Small intestine (tissue), 7 donors: ENCODE measurements around the gene RCSD1. TPM values are rescaled to one million over a fixed set of nuclear protein-coding genes. Genes with fewer than 3 reads are reported as not detected.

Experiments used
- DNase-seq, 2 donors: peaks; one replicate each; pipeline versions ENCODE4 v3.0.0 to v3.0.0-alpha.2; 2013
- FAIRE-seq: peaks from 2 replicates; lab custom pipeline; 2012; peaks lifted over from hg19 to GRCh38; lab: Jason Lieb, UNC
- H3K27ac ChIP-seq, 3 donors: one replicate each; pipeline ENCODE4 v1.5.1; 2013; ENCODE audit warnings: low read length in 2 of 3, mild to moderate bottlenecking in 2 of 3, control low read depth in 1 of 3, inconsistent platforms in 1 of 3, low read depth in 1 of 3, moderate library complexity in 1 of 3
- H3K27me3 ChIP-seq, 3 donors: one replicate each; pipeline ENCODE4 v1.6.1; 2013; ENCODE audit warnings: low read length in 3 of 3, inconsistent platforms in 1 of 3; ENCODE audit not compliant: control insufficient read depth in 3 of 3, insufficient read depth in 3 of 3
- H3K36me3 ChIP-seq, 3 donors: one replicate each; pipeline ENCODE4 v1.6.1; 2013; ENCODE audit warnings: low read length in 3 of 3, inconsistent platforms in 1 of 3, low read depth in 1 of 3, mild to moderate bottlenecking in 1 of 3, moderate library complexity in 1 of 3; ENCODE audit not compliant: control insufficient read depth in 3 of 3, insufficient read depth in 2 of 3
- H3K4me1 ChIP-seq, 3 donors: one replicate each; pipeline ENCODE4 v1.6.1; 2013; ENCODE audit warnings: low read length in 2 of 3, inconsistent platforms in 1 of 3, low read depth in 1 of 3, mild to moderate bottlenecking in 1 of 3, moderate library complexity in 1 of 3; ENCODE audit not compliant: control insufficient read depth in 3 of 3, insufficient read depth in 2 of 3
- H3K4me3 ChIP-seq, 3 donors: one replicate each; pipeline ENCODE4 v1.5.1; 2013; ENCODE audit warnings: low read length in 3 of 3, control low read depth in 1 of 3, inconsistent platforms in 1 of 3, low read depth in 1 of 3, mild to moderate bottlenecking in 1 of 3, moderate library complexity in 1 of 3
- H3K9me3 ChIP-seq, 2 donors: one replicate each; pipeline ENCODE4 v1.6.1; 2013; ENCODE audit warnings: low read depth in 1 of 2, low read length in 1 of 2; ENCODE audit not compliant: control insufficient read depth in 2 of 2, insufficient read depth in 1 of 2
- WGBS, 3 donors: extraction: QIAGEN DNeasy Blood & Tissue Kit; methylation state at CpG; one replicate each; pipeline ENCODE4 v1.1.7; 2013; 5-methylcytosine and 5-hydroxymethylcytosine counted together
- polyA plus RNA-seq, 4 donors: library from polyadenylated mRNA; stranded (reverse) in 3 of 4; unstranded in 1 of 4; fragments of 200-250 nt in 3 of 4; fragments of 120-200 nt in 1 of 4; gene quantifications; one replicate each; pipeline versions ENCODE4 v1.2.1 to v1.2.3, GENCODE V29; 2013
- donor health status: healthy with polysubstance abuse.
- donor health status: control.
- donor health status: control.
- donor health status: Bipolar disorder and iron deficiency.
- donor health status: healthy.

The RCSD1 gene
- polyA plus RNA-seq, 4 donors = 2.0 to 14.1 (median 8.0) TPM

DNA sequence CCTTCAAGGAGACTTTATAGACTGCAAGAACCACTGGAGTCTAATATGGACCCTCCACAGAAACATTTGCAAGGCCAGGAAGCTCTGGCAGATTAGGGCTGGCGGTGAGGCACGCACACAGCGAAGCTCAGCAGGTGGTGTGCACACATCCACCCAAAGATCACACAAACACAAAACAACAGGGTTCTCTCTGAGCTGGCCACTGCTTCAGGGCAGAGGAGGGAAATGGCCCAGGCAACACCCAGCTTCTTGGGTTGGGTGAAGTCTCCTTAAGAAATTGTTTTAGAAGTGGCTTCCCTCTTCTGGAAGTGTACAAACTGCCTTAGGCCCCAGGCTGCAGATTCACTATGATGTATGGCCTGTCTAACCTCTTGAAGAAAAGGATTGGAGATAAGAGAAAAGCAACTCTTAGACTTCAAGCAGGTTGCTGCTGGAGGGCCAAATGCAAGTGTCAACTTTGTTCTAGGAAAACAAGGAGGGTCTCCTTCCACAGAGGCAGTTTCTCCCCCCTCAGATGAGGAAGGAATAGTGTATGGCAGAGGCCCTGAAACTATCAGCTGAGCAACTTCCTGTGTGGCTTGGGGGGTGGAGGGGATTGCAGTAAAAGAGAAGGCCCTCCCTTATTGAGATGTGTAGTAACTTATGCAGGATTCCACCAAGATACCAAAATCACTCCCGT, 2.0 kb downstream of the RCSD1 start:
- Histone ChIP-seq H3K9me3 (no peaks in the 10 kb centered on the region), H3K36me3 (peaks cover 0 to 3% (median 0%) of the 10 kb centered on the region in 3 donors), H3K4me1 (peaks cover 0 to 18% (median 9%) of the 10 kb centered on the region in 3 donors), H3K27me3 (peaks cover 0 to 74% (median 0%) of the 10 kb centered on the region in 3 donors), H3K27ac (peak overlapping the region in 1 of 3 donors; percentile 97), H3K4me3 (peak overlapping the region in 2 of 3 donors; percentile 73 to 81)
- DNase-seq (peak in 1 of 2 donors; percentile 18), FAIRE-seq (no peak)
- 59 to 70% (median 67%) methylated on average over 4 of the region's 4 CpGs for WGBS, 3 donors

DNA sequence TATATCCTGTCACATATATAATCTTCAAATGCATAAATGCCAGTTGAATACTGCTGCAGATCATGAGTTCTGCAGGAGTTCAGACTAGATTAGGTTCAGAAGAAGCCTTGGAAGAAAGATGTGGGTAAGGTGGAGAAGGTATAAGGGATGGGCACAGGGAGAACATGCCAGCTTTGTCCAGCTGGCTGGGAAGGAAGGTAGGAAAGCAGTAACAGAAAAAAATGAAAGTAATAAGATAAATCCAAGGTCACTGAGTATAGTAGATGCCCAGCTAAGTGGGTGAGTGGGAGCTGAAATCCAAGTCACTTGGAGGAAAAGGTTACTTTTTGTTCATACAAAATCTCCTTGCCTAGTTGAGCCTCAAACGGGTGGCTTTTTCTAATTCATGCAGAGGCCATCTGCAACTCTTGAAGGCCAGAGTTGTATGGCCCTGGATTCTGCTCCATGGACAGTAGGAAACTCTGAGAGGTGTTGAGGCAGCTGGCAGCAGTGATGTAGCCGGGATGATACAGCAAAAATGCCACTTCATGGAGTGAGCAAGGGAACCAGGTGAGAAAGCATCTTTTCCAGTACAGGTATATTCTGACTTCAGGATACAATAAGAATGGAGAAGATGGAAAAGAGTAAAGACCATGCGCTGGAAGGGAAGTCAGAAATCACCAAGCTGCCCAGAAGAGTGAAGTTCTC, 3.4 kb downstream of the RCSD1 start:
- WGBS, 3 donors = 82 to 86% (median 84%) methylated on average over 3 of the region's 3 CpGs
- no peak for DNase-seq
- H3K4me1 ChIP-seq = peaks cover 0 to 18% (median 2%) of the 10 kb centered on the region in 3 donors
- no peak for FAIRE-seq
- no peak overlapping the region for H3K4me3 ChIP-seq
- H3K27ac ChIP-seq = peak overlapping the region in 1 of 3 donors; percentile 29
- no peaks in the 10 kb centered on the region for H3K9me3 ChIP-seq
- peaks cover 0 to 71% (median 0%) of the 10 kb centered on the region in 3 donors for H3K27me3 ChIP-seq
- peaks cover 0 to 3% (median 0%) of the 10 kb centered on the region in 3 donors for H3K36me3 ChIP-seq

DNA sequence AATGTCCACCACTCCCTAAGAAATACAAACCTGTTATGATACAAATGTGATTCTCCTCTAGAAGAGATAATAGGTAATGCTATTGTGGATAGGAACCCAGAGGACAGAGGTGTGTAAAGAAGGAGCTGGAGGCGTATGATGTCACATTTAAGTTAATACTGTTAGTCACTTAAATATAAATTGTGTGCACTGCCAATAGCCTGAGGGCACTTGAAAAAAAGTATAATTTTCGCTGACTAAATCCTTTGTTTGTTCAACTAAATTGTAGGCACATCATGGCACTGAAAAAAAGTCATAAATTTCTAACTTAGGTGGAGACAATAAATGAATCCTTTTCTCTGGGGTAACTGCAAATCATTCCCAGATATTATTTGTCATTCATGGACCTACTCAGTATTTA, 4.4 kb downstream of the RCSD1 start:
- Histone ChIP-seq H3K4me1 (peaks cover 0 to 10% (median 2%) of the 10 kb centered on the region in 3 donors), H3K4me3 (no peak overlapping the region), H3K27me3 (peaks cover 0 to 62% (median 0%) of the 10 kb centered on the region in 3 donors), H3K9me3 (no peaks in the 10 kb centered on the region), H3K36me3 (peaks cover 0 to 3% (median 0%) of the 10 kb centered on the region in 3 donors), H3K27ac (no peak overlapping the region)
- no peak for FAIRE-seq
- 71 to 82% (median 75%) methylated on average over 2 of the region's 2 CpGs for WGBS, 3 donors
- no peak for DNase-seq

DNA sequence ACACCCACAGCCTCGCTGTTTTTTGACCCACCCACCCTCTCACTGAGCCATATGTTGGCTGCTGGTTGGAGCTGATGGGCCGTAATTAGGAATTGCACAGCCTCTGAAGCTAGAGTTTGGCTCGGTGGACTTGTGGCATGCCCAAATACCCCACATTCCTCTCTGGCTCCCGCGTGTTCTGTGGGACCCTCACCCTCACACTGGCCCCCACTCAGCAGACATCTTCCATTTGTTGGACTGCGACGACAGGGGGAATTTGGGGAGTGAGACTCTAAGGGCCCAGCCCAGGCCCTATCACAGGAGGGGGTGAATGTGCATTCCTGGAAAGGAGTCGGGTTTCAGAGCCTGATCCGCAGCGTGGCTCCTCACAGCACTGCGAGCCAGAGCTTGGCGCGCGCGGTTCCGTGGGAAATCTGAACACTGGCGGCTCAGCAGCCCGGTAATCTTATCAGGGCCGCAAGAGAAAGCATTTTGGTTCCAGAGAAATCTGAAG, 5.2 kb downstream of the RCSD1 start:
- H3K9me3 ChIP-seq = no peaks in the 10 kb centered on the region
- H3K4me1 ChIP-seq = peaks cover 0 to 10% (median 2%) of the 10 kb centered on the region in 3 donors
- FAIRE-seq = no peak

DNA sequence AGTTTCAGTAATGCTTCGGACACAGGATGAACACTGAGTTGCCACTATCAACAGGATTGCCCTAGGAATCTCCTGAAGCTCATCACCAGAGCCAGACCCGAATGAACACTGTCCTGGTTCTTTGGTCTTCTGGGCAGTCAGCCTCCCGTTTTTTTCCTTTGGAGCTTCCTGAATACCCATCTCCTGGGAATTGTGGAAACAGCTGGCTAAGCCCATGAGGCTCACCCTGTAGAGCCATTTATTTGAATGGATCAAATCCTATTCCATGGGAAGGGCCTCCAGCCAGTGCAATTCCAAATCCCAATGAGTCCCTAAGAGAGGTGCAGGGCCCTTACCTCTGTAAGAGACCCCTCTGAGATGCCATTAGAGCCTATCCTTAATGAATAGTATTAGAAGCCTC, 5.9 kb downstream of the RCSD1 start:
- Histone ChIP-seq H3K27me3 (peaks cover 0 to 48% (median 0%) of the 10 kb centered on the region in 3 donors), H3K9me3 (no peaks in the 10 kb centered on the region), H3K27ac (no peak overlapping the region), H3K36me3 (peaks cover 0 to 3% (median 0%) of the 10 kb centered on the region in 3 donors), H3K4me3 (no peak overlapping the region), H3K4me1 (peaks cover 0 to 10% (median 0%) of the 10 kb centered on the region in 3 donors)
- no peak for FAIRE-seq
- DNase-seq = no peak
- WGBS, 3 donors = 79 to 84% (median 79%) methylated on average over 3 of the region's 3 CpGs

More for the DNA sequence above, 5.2 kb downstream of the RCSD1 start:
- peaks cover 0 to 3% (median 0%) of the 10 kb centered on the region in 3 donors for H3K36me3 ChIP-seq
- DNase-seq = no peak
- no peak overlapping the region for H3K27ac ChIP-seq
- no peak overlapping the region for H3K4me3 ChIP-seq
- WGBS, 3 donors = 48 to 65% (median 57%) methylated on average over 19 of the region's 19 CpGs
- H3K27me3 ChIP-seq = peaks cover 0 to 55% (median 0%) of the 10 kb centered on the region in 3 donors

DNA sequence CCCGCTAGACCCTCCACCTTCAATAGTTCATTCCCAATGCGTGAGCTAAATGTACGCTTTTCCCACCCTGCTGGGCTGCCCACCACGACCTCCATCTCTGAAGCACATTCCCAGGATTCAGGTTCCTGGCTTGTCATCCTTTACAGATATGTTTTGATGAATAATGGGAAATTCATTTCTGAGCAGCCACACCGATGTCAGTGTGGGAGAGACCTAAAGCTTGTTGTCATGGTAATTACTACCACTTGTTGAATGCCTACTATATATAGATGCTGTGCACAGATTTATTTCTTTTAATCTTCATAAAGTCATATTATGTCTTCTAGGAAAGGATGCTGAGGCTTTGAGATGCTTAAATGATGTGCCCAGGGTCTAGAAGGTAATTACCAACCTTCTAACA, 8.0 kb downstream of the RCSD1 start:
- WGBS, 3 donors = 59 to 72% (median 72%) methylated on average over 5 of the region's 5 CpGs
- peaks cover 0 to 3% (median 0%) of the 10 kb centered on the region in 3 donors for H3K36me3 ChIP-seq
- no peak overlapping the region for H3K4me3 ChIP-seq
- DNase-seq (no peak), FAIRE-seq (no peak)
- peaks cover 0 to 30% (median 0%) of the 10 kb centered on the region in 3 donors for H3K27me3 ChIP-seq
- H3K27ac ChIP-seq = no peak overlapping the region
- no peaks in the 10 kb centered on the region for H3K9me3 ChIP-seq
- H3K4me1 ChIP-seq = peaks cover 0 to 10% (median 0%) of the 10 kb centered on the region in 3 donors

DNA sequence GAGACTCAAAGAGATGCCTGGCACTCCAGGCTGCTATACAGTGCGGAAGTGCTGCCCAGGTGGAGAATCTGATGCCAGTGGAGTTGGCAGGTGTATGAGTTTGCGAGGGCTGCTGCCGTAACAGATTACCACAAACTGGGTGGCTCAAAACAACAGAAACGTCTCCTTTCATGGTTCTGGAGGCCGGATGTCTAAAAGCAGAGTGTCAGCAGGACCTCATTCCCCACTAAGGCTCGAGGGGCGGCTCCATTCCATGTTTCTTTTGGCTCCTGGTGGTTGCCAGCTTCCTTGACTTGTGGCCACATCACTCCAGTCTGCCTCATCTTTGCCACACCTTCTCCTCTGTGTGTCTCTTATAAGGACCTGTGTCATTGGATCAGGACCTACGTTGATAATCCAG, 10.0 kb downstream of the RCSD1 start:
- Histone ChIP-seq H3K36me3 (peaks cover 0 to 3% (median 0%) of the 10 kb centered on the region in 3 donors), H3K4me1 (peaks cover 0 to 4% (median 0%) of the 10 kb centered on the region in 3 donors), H3K27me3 (peaks cover 0 to 19% (median 0%) of the 10 kb centered on the region in 3 donors), H3K27ac (peak overlapping the region in 1 of 3 donors; percentile 23), H3K4me3 (no peak overlapping the region), H3K9me3 (no peaks in the 10 kb centered on the region)
- FAIRE-seq (no peak), DNase-seq (no peak)
- 87 to 92% (median 90%) methylated on average over 8 of the region's 8 CpGs for WGBS, 3 donors

DNA sequence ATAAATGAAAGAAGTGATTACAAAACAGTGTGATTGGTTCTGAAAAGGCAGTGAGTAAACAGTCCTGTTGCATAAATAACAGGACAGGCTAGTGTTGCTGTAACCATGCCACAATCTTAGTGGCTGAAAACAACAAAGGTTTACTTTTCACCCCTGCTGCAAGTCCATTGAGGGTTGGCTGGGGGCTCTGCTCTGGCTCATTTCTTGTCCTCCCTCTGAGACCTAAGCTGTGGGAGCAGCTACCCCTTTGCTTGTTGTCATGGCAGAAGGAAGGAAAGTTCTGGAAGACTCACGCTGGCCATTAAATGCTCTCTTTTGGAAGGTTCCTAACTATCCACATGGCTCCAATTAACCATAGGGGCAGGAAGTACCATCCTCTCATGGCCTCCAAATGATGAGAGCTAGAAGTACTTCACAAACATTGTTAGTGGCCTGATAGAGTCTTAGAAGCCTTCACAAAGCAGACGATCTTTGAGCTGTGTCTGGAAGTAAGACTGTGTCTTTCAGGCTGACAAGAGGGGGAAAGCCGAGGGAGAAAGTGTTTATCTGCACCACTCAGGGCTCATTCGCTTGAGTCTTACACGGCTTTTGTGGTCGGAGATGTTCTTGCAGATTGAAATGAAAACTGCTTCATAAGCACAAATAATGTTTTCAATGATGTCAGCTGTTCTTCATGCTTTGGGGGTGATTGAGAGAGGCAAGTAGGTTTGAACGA, 11.9 kb downstream of the RCSD1 start:
- peaks cover 0 to 1% (median 0%) of the 10 kb centered on the region in 3 donors for H3K27me3 ChIP-seq
- H3K4me1 ChIP-seq = no peaks in the 10 kb centered on the region
- FAIRE-seq = no peak
- H3K4me3 ChIP-seq = no peak overlapping the region
- WGBS, 3 donors = 49 to 82% (median 55%) methylated on average over 7 of the region's 7 CpGs
- peak overlapping the region in 1 of 3 donors; percentile 81 for H3K27ac ChIP-seq
- peaks cover 0 to 3% (median 0%) of the 10 kb centered on the region in 3 donors for H3K36me3 ChIP-seq
- DNase-seq = peak in 1 of 2 donors; percentile 43
- no peaks in the 10 kb centered on the region for H3K9me3 ChIP-seq
